Bronchus fibroblast of lung (primary cell): Measurements from ENCODE around the gene TAMM41. TPM values are rescaled to one million over a fixed set of nuclear protein-coding genes. Genes with fewer than 3 reads are reported as not detected.

ENCODE experiments used
- total RNA-seq: library from RNA; depleted of rRNA; stranded (reverse); fragments of >200 nt; gene quantifications from 2 replicates; pipeline ENCODE4 v1.2.3, GENCODE V29; 2015

Gene TAMM41, protein sequence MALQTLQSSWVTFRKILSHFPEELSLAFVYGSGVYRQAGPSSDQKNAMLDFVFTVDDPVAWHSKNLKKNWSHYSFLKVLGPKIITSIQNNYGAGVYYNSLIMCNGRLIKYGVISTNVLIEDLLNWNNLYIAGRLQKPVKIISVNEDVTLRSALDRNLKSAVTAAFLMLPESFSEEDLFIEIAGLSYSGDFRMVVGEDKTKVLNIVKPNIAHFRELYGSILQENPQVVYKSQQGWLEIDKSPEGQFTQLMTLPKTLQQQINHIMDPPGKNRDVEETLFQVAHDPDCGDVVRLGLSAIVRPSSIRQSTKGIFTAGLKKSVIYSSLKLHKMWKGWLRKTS
- total RNA-seq: 11.3 and 12.3 TPM in 2 replicates

DNA sequence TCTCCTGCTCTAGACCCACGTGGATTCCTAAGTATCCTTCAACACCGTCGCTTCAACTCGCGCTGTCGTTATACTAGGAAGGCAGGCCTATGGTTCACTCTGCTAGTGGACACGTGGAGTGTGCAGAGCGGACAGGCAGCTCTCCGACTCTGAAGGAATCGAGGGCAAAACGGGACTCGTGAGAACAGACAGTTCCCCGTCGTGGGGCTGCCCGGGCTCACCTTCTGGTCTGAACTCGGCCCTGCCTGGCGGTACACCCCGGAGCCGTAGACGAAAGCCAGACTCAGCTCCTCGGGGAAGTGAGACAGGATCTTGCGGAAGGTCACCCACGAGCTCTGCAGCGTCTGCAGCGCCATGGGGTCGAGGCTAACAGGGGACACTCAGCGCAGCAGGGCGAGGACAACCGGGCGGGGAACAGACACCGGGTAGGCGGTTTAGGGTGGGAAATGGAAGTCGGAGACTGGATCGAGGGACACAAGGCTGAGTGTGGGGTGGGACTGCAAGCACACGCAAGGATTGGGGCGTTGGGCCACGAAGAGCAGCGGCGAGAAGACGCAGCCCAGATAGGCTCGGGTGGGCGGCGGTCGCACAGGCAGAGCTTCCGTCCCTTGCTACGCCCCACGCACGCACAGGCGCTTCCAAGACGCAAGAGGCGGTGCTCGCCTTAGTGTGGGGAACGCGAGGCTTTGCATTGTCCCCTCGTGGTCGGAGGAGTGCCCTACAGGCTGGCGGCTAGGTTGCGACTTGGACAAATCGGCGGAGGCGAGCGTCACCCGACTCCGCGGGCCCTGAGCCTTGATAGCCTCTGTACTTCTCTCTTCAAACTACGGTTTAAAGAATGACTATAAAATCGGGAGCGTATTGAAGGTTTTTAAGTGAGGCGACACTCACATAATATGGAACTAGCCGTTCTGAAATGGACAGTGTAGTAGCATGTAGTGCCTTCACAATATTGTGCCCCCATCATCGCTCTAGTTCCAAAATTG lies at the start of gene TAMM41:
TSS of gene TAMM41 (minus strand) at position 605 of the 986 bp plus-strand sequence. CDS start at position 356, 249 bp downstream.

Other genes with a start within 250 kb of the TAMM41 start
- gene VGLL4, start 203.0 kb downstream of the TAMM41 start, total RNA-seq: 17.0 and 18.9 TPM in 2 replicates
- under 0.01 and 0.59 TPM in 2 replicates for gene SYN2, start 157.5 kb upstream of the TAMM41 start, total RNA-seq